ENCODE data around the gene HECTD4. TPM values are rescaled to one million over a fixed set of nuclear protein-coding genes. Genes with fewer than 3 reads are reported as not detected.

Gene HECTD4
- total RNA-seq, 1 experiment from 2014 or later = 31.2 TPM

GRCh38 chr12:112172556-112173324 is 209.5 kb downstream of the HECTD4 start:
- H3K79me2 ChIP-seq (ENCODE audit: insufficient read depth, low read length) = no peaks in the 10 kb centered on the region
- no peak overlapping the region for H3K9ac ChIP-seq (ENCODE audit: low read length)
- ChIA-PET CTCF (interaction anchor here (0.7 kb wide), 1 partner anchor 61 kb away, joined by 3 read pairs; no protein-coding TSS in a partner anchor), RAD21 (ENCODE audit: low non-redundant PET in 1 of 2, low total read pairs in 2 of 2, uncharacterized antibody in 2 of 2, unreplicated experiment in 2 of 2) (no interaction called here), POLR2A (interaction anchor here (0.5 kb wide), 1 partner anchor 228 kb away, joined by 3 read pairs; no protein-coding TSS in a partner anchor)
- intact Hi-C loops (cut with micrococcal nuclease) = no loop called here
- no peak overlapping the region for H3K4me2 ChIP-seq (ENCODE audit: low read length)
- no TSS peak for BruUV-seq (replicated peaks)
- ATAC-seq (no peak), DNase-seq (ENCODE audit: low read depth, low spot score) (no peak)
- TF ChIP-seq CEBPB (IDR thresholded peaks at IDR 0.05; ENCODE audit: low read depth) (no peak), EZH2 (IDR thresholded peaks at IDR 0.05) (no peak), ZFX (IDR thresholded peaks at IDR 0.05) (no peak), ATF3 (IDR thresholded peaks at IDR 0.05) (no peak), ELF1 (IDR thresholded peaks at IDR 0.05; ENCODE audit: borderline replicate concordance, low read depth) (no peak), ZNF274 (IDR thresholded peaks at IDR 0.05; ENCODE audit: low read depth, low read length) (no peak), CTCF (IDR thresholded peaks at IDR 0.05 in 2 of 3, conservative IDR thresholded peaks at IDR 0.05 in 1 of 3; ENCODE audit: borderline replicate concordance in 1 of 3, insufficient read depth in 1 of 3, low read depth in 2 of 3, low read length in 2 of 3) (no peak), EGR1 (IDR thresholded peaks at IDR 0.05; ENCODE audit: low read depth) (no peak), POLR2A (IDR thresholded peaks at IDR 0.05; ENCODE audit: borderline replicate concordance, extremely low read depth, insufficient read depth, insufficient read length) (no peak), ZBTB33 (IDR thresholded peaks at IDR 0.05; ENCODE audit: extremely low read depth, insufficient replicate concordance, low read length) (no peak), SP1 (IDR thresholded peaks at IDR 0.05; ENCODE audit: low read depth) (no peak), TCF7L2 (IDR thresholded peaks at IDR 0.05; ENCODE audit: borderline replicate concordance, extremely low read depth, insufficient read depth, insufficient read length) (no peak), RAD21 (IDR thresholded peaks at IDR 0.05; ENCODE audit: low read depth) (no peak), POLR2AphosphoS5 (IDR thresholded peaks at IDR 0.05; ENCODE audit: low read depth, low read length) (no peak)
- no peaks in the 10 kb centered on the region; a peak in 1 of 4 replicates for H3K4me1 ChIP-seq (ENCODE audit: control insufficient read depth in 1 of 2, insufficient read depth in 2 of 2, low read length in 2 of 2)
- H3K27ac ChIP-seq (ENCODE audit: low read depth, low read length) = no peak overlapping the region
- no peak overlapping the region for H3K4me3 ChIP-seq (replicated peaks in 1 of 2; ENCODE audit: low read depth in 1 of 2, low read length in 2 of 2)
- no peaks in the 10 kb centered on the region for H3K9me3 ChIP-seq (ENCODE audit: control insufficient read depth in 1 of 2, insufficient read depth in 1 of 2, low read depth in 1 of 2, low read length in 2 of 2)
- no peaks in the 10 kb centered on the region for H4K20me1 ChIP-seq (ENCODE audit: insufficient read depth)
- H3K9me2 ChIP-seq (ENCODE audit: insufficient read depth) = no peaks in the 10 kb centered on the region
- no peak overlapping the region for H2AFZ ChIP-seq (ENCODE audit: low read depth, low read length, poor library complexity, severe bottlenecking)
- no peaks in the 10 kb centered on the region; a peak in 1 of 4 replicates for H3K36me3 ChIP-seq (ENCODE audit: control insufficient read depth in 1 of 2, insufficient read depth in 2 of 2, low read length in 2 of 2)
- no peaks in the 10 kb centered on the region for H3K27me3 ChIP-seq (ENCODE audit: insufficient read depth, low read length)
